GM18909 (cell line): Measurements from ENCODE around the gene FANCD2.
"Not testable (repeated sequence)": the region's sequence is repeated elsewhere in the genome, so short reads cannot be mapped to it uniquely, and the experiment has no call there.

Experiments used
- ATAC-seq: cut with Tn5 transposase; IDR thresholded peaks from one replicate; pipeline ENCODE4 v1.9.1; 2021; ENCODE audit warnings: mild to moderate bottlenecking; ENCODE audit not compliant: unreplicated experiment, poor library complexity

FANCD2 gene

DNA sequence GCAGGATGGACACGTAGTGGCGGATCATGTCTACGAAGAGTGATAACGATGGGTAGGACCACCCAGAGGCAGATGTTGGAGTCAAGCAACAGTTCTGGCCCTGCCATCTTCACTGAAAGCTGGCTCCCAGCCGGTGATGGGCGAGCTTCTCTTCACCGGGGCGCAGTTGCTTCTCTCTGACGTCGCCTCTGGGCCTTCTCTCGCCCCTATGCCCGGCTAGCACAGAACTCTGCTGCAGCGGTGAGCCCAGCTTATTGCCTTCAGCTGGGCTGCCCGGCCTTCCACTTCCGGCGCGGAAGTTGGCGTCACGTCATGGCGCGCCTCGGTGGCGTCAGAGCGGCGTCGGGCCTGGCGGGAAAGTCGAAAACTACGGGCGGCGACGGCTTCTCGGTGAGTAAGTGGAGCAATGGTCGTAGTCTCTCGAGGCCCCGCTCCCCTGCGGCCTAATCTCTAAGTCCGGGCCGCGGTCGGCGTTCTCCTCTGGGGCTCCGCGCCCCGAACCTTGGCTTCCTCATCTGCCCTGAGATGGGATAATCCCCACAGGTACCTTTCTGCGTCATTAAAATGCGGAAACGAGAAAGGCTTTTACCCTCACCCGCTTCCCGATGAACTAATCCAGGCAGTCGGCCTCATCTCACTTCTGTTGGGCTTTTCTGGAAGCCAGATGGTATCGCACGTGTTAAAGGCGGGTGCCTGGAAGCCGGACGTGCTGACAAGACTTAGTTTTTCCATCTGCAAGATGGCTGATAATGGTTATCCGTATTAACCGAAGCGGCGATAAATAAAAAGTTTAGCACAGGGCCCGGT lies at the start of gene FANCD2:
Gene FANCD2 (plus strand): TSS at position 354 of the 807 bp plus-strand sequence. CDS start 2,221 bp downstream, outside the sequence.
- peak; percentile 92 for ATAC-seq

DNA sequence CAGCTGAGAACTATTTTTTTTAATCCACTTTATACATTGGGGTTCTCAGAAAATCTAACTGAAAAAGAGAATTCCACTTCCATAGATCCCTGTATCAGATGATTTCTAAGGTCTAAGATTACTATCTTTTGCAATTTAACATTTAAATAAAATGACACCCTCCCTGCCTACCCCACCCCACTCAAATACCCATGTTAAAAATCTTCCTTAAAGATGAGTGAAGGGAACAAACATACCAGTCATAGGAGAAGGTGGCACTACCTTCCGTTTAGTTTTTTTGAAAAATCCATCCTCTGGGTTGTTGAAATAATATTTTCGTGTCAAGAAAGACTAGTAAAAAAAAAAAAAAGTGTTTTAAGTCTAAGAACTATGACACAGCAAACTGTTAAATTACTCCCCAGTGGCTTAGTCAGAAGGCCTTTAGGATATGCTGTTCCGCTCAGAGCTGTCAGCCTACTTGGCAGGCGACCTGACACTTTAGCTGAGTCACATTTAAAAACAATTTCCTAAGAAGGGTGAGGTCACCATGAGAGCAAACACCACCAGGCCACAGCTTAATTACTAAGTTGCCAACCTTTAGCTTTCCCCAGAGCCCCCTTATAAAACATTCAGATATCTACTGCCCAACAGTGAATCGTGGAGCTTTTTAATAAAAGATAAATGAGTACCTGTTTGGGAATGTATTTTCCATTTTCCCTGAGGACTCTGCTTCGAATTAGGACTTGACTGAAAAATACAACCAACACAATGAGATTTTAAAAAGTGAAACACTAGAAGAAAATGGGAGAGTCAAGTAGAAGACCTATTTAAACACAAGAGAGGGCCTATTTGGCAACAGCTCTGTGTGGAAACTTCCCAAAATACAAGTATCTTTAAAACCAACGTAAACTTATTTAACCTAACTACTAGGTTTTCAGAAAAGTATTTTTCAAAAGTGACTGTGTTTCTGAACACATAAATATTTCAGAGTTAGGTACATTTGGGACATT lies 49.2 kb upstream of the FANCD2 start:
- ATAC-seq, result no peak

DNA sequence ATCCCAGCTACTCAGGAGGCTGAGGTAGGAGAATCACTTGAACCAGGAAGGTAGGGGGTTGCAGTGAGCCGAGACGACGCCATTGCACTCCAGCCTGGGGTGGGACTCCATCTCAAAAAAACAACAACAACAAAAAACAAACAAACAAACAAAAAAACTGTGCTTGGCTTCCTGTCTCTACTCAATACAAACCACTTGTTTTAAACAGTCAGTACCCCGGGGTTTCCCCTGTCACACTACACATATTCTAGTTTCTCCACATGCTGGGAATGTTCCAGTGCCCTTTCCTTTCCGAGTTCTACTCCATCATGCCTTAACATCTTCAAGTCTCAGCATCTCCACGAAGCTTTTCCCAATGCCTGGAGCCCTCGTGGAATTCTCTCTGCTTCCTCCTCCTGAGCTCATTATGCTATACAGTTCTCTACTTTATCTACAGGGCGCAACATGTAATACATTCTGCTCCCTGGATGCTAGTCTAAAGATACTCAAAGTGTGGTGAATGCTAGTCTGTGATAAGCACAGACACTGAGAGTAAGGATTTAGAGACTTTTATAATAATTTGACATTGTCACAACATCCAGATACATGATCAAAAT lies 47.4 kb upstream of the FANCD2 start:
- no peak for ATAC-seq

DNA sequence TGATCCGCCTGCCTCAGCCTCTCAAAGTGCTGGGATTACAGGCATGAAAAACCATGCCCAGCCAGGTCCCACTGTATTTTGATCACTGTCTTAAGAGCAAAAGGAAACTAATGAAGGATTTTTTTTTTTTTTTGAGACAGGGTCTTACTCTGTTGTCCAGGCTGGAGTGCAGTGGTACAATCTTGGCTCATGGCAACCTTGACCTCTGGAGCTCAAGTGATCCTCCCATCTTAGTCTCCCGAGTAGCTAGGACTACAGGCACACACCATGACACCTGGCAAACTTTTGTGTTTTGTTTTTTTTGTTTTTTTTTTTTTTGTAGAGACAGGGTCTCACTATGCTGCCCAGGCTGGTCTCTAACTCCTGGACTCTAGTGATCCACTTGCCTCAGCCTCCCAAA lies 46.0 kb upstream of the FANCD2 start:
- ATAC-seq, result no peak

DNA sequence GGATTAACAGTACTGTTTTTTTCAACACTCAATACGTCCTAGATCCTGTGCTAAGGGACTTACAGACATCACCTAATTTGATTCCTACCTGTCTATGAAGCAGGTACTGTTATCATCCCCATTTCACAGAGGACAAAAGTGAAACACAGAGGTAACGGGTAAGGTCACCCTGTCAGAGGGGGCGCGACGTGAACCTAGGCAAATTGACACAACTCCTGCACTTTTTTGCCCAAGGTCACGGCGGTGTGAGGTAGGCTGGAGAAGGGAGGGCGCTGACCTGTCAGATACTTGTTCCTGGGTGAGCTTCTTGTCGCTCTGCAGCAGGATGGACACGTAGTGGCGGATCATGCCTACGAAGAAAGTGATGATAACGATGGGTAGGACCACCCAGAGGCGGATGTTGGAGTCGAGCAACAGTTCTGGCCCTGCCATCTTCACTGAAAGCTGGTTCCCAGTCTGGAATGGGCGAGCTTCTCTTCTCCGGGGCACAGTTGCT lies 40.0 kb upstream of the FANCD2 start:
- ATAC-seq, result peak; percentile 35

DNA sequence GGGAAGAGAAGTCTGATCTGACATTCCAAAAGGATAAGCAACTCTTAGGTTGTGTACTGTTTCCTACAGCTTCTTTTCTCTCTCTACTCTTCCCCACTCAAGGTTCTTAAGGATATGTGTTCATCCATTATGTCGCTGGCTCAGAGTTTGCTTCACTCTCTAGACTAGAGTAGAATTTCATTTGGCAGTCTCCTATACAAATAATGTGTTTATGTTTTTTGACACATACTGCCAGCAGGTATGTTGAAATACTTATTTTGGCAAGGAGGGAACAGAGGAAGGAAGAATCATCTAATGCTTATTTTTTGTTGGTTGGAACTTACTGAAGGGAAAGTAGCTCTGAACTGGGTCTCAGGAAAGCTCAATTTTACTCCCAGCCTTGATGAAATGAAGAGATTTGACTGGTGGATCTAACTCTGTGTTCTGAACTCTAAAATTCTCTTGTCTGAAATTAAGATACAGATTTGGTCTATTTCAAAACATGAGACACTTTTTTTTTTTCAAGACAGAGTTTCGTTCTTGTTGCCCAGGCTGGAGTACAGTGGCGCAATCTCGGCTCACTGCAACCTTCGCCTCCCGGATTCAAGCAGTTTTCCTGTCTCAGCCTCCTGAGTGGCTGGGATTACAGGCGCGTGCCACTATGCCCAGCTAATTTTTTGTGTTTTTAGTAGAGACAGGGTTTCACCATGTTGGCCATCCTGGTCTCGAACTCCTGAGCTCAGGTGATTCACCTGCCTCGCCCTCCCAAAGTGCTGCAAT lies 32.0 kb upstream of the FANCD2 start:
- ATAC-seq, result no peak

DNA sequence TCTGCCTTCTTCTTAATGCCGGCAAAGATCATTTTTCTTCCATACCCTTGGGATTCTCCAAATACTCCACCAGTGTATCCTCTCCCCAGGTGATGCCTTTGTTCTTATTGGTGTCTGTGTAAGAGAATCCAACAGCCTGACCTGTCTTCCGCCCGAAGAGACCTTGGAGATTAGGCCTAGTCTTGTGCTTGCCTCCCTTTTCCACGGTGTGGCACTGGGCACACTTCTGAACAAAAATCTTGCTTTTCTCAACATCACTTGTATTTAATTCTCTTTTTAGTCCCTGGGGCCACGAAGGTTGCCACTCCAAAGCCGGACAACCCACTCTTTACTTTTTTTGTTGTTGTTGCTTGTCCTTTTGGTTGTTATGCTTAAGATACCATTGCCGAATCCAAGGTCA lies 25.6 kb upstream of the FANCD2 start:
- ATAC-seq, result no peak

DNA sequence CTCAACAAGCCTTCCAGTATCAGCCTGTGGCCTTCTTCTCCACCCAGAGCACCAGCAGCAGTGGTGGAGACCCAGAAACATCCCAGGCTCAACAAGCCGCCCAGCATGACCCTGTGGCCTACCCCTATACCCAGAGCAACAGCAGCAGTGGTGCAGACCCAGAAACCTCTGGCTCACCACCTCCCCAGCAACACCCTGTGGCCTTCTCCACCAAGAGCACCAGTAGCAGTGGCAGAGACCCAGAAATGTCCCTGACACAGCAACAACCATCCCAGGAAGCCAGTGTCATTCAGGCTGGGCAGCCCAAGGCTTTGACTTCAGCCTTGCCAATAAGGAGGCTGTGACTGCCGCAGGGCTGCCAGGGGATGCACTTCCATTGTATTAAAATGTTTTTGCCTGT lies 23.3 kb upstream of the FANCD2 start:
- ATAC-seq, result no peak

DNA sequence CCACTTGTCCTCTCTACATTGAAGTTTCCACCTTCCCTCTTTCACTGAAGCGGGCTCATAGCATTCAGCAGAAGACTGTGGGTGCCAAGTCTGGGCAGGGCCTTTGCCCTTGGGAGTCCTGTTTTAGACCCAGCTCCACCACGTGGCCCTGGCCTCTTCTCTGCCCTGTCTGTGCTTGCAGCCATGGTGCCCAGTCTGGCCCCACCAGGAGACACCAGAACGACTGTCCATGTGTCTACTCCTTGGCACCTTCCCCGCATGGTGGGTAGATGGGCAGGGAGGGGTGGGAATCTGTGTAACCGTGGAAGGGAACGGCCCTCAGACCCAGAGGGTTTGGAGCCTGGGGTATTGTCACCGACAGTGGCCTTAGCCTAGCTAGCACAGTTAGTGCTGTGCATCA lies 21.7 kb upstream of the FANCD2 start:
- ATAC-seq, result no peak

DNA sequence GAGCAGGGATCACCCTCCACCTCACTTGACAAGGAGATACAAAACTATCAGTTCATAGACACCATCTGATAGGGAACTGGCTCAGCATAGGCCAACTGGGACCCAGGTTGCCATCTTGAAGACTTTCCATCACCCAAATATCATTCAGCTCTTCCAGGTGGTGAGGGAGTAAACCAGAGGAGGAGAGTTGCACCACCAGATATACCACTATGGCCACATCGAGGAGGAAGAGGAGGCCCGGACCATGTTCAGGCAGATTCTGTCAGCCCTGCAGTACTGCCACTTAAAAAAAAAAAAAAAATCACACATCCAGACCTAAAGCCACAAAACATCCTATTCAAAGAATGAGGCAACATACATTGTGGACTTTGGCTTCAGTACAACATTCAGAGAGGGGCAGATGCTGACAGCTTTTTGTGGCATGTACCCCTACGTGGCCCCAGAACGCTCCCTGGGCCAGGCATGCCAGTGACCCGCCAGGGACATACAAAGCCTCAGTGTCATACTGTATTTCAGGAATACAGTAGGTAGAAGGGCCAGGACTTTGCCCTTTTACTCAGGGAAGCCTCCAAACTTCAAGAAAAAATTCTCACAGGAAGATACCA lies 21.2 kb upstream of the FANCD2 start:
- ATAC-seq, result no peak

DNA sequence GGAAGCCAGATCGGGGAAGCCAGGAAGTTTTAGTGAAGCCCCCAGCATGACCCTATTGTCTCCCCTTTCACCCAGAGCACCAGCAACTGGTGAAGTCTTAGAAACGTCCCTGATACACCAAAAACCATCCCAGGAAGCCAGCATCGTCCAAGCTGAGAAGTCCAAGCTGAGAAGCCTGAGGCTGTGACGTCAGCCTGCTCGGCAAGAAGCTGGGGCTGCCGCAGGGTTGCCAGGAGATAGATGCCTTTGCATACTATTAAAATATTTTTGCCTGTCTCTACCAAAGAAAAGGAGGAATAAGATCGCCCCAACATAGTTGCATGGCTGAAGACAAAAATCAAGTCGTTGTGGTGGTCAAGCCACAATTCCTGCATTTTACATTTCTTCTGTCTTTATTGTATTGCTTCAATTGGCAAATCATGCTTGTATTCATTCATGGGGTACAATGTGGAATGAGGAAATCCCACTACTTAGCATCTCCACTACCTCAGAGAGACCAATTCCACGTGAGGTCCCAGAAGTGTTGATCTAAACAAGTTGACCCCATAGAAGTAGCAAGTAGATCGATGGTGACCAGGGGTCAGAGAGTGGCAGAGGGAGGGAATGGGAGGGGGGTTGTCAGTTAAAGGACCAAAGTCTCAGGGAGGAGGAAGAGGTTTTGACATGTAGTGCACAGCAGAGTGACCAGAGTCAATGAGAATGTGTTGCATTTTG lies 20.0 kb upstream of the FANCD2 start:
- no peak for ATAC-seq

DNA sequence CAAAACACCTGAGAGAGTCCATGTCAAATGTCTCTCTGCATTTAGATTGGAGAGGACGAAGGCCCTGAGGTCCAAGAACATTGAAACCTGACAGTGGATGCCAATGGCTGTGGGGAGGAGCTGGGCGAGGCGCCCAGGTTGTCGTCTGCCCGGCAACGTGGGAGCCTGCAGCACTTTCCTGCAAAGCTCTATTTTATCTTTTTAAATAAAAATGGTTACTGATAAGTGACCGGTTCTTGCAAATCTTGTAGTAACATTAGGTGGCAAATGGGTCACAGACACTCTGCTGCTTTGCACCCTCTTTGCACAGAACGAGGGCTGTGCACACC lies 19.5 kb upstream of the FANCD2 start:
- no peak for ATAC-seq

DNA sequence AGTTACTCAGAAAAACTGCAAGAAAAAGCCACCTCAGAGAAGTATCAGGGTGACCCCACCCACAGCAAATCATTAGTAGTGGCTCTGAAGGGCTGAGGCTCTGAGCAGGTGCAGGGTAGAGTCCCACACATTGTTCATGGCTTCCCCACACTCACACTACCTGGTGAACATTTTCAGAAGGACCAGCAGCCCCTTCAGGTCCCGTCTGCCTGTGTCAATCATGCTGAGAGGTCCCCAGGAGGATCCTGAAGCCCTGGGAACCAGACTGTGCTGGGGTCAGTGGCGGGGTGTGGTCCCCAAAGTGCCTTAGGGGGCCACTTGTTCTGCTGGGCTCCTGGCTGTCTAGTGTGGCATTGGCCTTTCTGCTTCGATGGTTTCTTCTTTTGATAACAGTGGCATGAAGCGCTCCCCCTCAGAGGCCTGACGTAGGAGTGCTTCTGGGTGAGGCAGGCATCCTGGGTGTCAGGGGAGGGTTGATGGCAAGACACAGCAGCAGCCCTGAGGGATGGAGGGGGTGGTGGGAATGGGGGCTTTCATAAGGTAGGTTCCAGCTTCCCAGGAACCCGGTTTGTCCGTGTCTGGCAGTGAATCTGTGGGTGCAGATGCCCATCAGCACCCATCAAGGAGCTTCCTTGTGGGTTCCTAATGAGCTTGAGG lies 19.0 kb upstream of the FANCD2 start:
- ATAC-seq, result no peak

DNA sequence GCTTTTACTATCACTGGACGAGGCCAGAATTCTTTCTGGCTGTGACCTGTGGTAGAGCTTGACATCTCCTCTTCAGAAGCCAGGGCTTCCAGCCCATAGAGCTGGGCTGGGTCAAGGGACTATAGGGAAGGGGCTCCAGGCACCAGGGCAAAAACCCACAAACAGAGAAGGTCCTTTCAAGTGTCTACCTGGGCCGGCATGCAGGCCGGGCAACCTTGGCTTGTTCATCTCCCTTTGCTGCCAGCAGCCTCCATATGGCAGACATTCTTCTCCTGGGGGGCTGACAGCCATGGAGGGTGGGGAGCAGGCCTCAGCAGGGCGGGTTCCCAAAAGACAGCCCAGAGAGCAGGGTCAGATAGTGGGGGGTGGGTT lies 18.0 kb upstream of the FANCD2 start:
- not testable (repeated sequence) for ATAC-seq

DNA sequence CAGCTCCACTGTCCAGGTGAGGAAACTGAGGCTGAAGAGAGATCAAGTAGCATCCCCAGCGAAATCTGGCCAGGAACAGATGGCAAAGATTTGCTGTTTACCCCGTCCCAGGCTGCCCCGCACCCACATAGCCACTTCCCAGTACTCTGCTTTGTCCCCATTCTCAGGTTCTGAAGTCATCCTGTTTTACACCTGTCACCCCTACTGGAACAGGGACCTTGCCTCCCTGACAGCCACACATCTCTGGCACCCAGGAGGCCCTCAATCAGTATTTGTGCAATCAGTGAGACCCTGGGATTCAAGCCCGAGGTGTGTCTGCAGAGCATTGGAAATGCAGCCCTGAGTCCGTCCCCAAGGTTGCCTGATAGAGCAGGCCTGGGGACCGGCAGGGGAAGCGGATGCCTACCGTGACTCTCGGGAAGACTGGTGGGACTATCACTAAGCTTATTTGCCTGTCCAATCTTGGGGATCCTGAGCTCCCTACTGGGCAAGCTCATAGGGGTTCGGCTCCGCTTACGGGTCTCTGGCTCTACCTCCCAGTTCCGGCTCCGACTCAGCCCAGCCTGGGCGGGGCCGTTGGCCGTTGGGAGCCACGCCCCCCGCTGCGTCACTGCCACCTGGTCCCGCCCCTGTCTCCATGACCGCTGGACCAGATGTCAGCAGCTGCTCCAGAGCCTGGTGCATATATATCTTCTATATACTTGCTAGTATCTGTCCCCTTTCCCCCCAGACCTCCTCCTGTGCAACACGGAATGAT lies 17.5 kb upstream of the FANCD2 start:
- peak; percentile 73 for ATAC-seq

DNA sequence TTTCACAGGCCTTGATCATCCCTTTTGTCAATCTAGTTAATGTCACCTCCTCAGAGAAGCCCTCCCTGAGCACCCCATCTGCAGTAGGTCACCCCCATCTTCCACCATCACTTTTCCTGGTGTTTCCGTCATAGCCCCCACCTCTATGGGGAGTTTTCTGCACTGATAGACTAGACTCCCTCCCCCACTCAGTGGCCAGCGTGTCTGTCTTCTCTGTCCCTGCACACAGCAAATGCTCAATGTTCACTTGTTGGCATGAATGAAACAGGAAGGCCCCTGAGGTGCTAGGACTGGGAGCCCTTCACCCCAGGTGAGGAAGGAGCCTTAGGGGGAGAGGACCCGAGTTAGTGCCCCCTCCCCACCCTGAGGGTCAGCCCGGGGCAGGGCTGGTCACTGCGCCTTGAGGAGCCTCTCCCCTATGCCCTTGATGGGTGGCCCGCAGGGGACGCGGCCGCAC lies 15.8 kb upstream of the FANCD2 start:
- no peak for ATAC-seq

DNA sequence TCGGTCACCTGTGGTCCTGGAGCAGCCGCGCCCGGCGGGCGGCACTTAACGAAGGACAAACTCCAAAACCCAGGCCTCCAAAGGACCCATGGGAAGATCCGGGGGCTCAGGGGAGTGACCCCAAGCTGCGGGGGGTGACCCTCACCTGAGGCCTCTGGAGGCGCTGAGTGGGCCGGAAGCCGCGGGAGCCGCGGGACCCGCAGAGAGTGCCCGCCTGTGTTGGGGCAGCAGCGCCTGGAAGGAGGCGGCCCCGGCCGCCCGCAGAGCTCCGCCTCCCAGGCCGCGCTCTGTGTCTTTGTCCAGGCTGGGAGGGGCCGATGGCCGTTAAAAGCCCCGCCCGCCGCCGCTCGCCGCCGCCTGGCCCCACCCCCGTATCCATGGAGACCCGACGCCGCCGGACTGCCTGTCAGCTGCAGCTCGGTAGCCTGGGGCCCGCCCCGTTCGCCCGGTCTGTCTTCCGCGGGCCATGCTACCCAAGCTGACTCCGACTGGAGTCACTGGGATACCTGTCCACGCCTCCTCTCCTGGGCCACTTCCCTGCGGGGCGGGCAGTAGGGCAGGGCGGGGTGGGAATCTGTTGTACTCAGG lies 15.3 kb upstream of the FANCD2 start:
- peak; percentile 89 for ATAC-seq
